Fibroblast of lung (primary cell): ENCODE results near the gene IDE.

Experiments
- CTCF ChIP-seq, 2 donors: IDR thresholded peaks in 1 of 2; conservative IDR thresholded peaks in 1 of 2; 1 replicate in 1 of 2; 2 replicates in 1 of 2; pipeline ENCODE4 v1.5.1; 2011 to 2012; ENCODE audit warnings: low read length in 2 of 2, control low read depth in 1 of 2, inconsistent platforms in 1 of 2, low read depth in 1 of 2, mild to moderate bottlenecking in 1 of 2
- EZH2 ChIP-seq: IDR thresholded peaks from 2 replicates; pipeline ENCODE4 v1.5.1; 2012; ENCODE audit warnings: low read length, control low read depth, mild to moderate bottlenecking; ENCODE audit errors: missing control alignments

GRCh38 chr10:92591550-92592022 is 17.7 kb upstream of the IDE start:
- TF ChIP-seq CTCF (conservative IDR thresholded peaks at IDR 0.05 in 1 of 2, IDR thresholded peaks at IDR 0.05 in 1 of 2; ENCODE audit: low read depth in 1 of 2, low read length in 2 of 2) (no peak), EZH2 (no peak)
